Right kidney (tissue), 1 donor: Measurements from ENCODE around the gene HOXA3.
A peak's percentile ranks its signal among the peaks of the same experiment; 100 is the strongest.

Experiments
- DNase-seq: peaks from one replicate; pipeline ENCODE4 v3.0.0-alpha.2; 2016

HOXA3 gene

GRCh38 chr7:27166531-27167505 is 14.4 kb upstream of the HOXA3 start:
- peak; percentile 84 for DNase-seq

GRCh38 chr7:27165996-27166530 is 13.7 kb upstream of the HOXA3 start:
- DNase-seq: peak; percentile 84

GRCh38 chr7:27165089-27165995 is 13.0 kb upstream of the HOXA3 start, which contains the start of gene HOXA9:
Gene HOXA9, minus strand, starts transcription at chr7:27165537. Its CDS starts 80 bp downstream, at chr7:27165457.
- DNase-seq: peak; percentile 81

- peak; percentile 82 for DNase-seq
Observed at GRCh38 chr7:27164367-27165088, 12.1 kb upstream of the HOXA3 start.

- DNase-seq: no peak
Observed at GRCh38 chr7:27164045-27164366, 11.6 kb upstream of the HOXA3 start.

- DNase-seq: no peak
Observed at GRCh38 chr7:27163288-27164044, 11.1 kb upstream of the HOXA3 start.

GRCh38 chr7:27162561-27163287 is 10.3 kb upstream of the HOXA3 start:
- no peak for DNase-seq

- peak; percentile 83 for DNase-seq
Observed at GRCh38 chr7:27161721-27162560, 9.6 kb upstream of the HOXA3 start.

GRCh38 chr7:27161214-27161720 is 8.9 kb upstream of the HOXA3 start:
- DNase-seq: peak; percentile 86

GRCh38 chr7:27160546-27161213 is 8.3 kb upstream of the HOXA3 start:
- no peak for DNase-seq

- DNase-seq: peak; percentile 84
Observed at GRCh38 chr7:27160145-27160545, 7.8 kb upstream of the HOXA3 start.

GRCh38 chr7:27159266-27160144 is 7.1 kb upstream of the HOXA3 start:
- DNase-seq: peak; percentile 83

GRCh38 chr7:27158436-27159265 is 6.3 kb upstream of the HOXA3 start:
- peak; percentile 81 for DNase-seq

GRCh38 chr7:27157702-27158431 is 5.5 kb upstream of the HOXA3 start:
- peak; percentile 83 for DNase-seq

- peak; percentile 87 for DNase-seq
Observed at GRCh38 chr7:27156916-27157701, 4.7 kb upstream of the HOXA3 start.
